NOMO-1 (cell line): ENCODE data around the gene PEG3.

Experiments
- DNase-seq, 2 experiments: peaks; one replicate each; lab custom pipeline; 2025; ENCODE audit not compliant: unreplicated experiment in 2 of 2; lab: John Stamatoyannopoulos, UW

PEG3 gene

DNA sequence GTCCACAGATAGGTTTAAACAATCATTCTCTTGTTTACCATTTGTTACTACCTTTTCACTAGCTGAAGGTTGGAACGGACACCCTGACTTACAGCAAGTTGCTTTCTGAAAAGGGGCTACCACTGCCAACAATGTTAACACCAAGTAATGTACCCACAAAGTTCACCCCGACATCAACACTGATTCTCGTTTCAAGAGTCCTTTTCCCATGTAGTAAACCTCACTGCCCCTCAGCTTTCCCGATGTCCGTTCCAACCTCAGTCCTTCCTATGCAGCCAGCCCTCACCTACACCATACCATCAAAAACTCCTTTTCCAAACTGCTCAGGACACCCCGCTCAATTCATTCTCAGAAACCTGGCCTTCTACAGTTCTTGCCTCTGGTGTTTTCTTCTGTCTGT is 29.0 kb downstream of the PEG3 start:
- DNase-seq, result no peak

GRCh38 chr19:56810260-56810659 is 30.3 kb downstream of the PEG3 start:
- DNase-seq, result no peak

GRCh38 chr19:56808717-56809392 is 31.7 kb downstream of the PEG3 start:
- no peak for DNase-seq

- no peak for DNase-seq
Measured at GRCh38 chr19:56806639-56807038, 33.9 kb downstream of the PEG3 start.
